ENCODE results near the gene GPAT2.
"Not testable (repeated sequence)": the region's sequence is repeated elsewhere in the genome, so short reads cannot be mapped to it uniquely, and the experiment has no call there.

DNA sequence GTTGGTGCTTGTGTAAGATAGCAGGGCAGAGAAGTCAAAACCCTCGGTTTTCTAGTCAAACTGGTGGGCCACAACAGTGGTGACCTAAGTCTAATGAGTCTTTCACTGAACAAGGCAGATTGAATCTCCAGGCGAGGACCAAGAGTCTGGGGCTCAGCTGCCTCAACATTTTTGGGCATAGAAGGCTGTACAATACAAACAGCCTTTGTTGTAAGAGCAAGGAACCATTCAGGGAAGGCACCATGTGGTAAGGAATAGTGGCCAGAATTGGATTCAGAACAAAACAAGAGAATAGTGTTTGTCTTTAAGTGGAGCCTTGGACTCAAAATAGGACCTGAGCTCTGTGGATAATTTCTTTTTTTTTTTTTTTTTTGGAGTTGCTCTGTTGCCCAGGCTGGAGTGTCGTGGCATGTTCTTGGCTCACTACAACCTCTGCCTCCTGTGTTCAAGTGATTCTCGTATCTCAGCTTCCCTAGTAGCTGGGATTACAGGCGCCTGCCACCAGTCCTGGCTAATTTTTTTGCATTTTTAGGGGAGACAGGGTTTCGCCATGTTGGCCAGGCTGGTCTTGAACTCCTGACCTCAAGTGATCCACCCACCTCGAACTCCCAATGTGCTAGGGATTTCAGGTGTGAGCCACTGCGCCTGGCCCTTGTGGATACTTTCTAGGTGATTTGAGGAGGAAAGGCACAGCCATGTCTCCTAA lies 22.5 kb downstream of the GPAT2 start:
- TF ChIP-seq, protein P1, sequence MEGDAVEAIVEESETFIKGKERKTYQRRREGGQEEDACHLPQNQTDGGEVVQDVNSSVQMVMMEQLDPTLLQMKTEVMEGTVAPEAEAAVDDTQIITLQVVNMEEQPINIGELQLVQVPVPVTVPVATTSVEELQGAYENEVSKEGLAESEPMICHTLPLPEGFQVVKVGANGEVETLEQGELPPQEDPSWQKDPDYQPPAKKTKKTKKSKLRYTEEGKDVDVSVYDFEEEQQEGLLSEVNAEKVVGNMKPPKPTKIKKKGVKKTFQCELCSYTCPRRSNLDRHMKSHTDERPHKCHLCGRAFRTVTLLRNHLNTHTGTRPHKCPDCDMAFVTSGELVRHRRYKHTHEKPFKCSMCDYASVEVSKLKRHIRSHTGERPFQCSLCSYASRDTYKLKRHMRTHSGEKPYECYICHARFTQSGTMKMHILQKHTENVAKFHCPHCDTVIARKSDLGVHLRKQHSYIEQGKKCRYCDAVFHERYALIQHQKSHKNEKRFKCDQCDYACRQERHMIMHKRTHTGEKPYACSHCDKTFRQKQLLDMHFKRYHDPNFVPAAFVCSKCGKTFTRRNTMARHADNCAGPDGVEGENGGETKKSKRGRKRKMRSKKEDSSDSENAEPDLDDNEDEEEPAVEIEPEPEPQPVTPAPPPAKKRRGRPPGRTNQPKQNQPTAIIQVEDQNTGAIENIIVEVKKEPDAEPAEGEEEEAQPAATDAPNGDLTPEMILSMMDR (IDR thresholded peaks at IDR 0.05) = not testable (repeated sequence)
- TF ChIP-seq POLR2A (IDR thresholded peaks at IDR 0.05) = not testable (repeated sequence)
